PFSK-1 (cell line): ENCODE data around the gene THSD8.

Source experiments
- FOXP2 ChIP-seq: optimal IDR thresholded peaks from 2 replicates; pipeline ENCODE3; 2011; ENCODE audit warnings: borderline replicate concordance, control low read depth, inconsistent platforms; ENCODE audit not compliant: insufficient read depth; ENCODE audit errors: extremely low read length, extremely low read depth
- POLR2AphosphoS5 ChIP-seq: IDR thresholded peaks from 2 replicates; pipeline ENCODE4 v1.6.1; 2012; ENCODE audit warnings: low read depth, mild to moderate bottlenecking, control low read depth, low read length, moderate library complexity
- REST ChIP-seq, 2 experiments: IDR thresholded peaks; 2 replicates each; pipeline versions ENCODE4 v1.6.1 to v1.8.0; 2011 to 2012; ENCODE audit warnings: low read depth in 2 of 2, low read length in 2 of 2, control low read depth in 1 of 2, inconsistent platforms in 1 of 2, mild to moderate bottlenecking in 1 of 2, moderate library complexity in 1 of 2; ENCODE audit not compliant: insufficient read depth in 1 of 2
- TAF1 ChIP-seq: IDR thresholded peaks from 2 replicates; pipeline ENCODE4 v1.6.1; 2012; ENCODE audit warnings: low read length, control low read depth, borderline replicate concordance; ENCODE audit not compliant: insufficient read depth

DNA sequence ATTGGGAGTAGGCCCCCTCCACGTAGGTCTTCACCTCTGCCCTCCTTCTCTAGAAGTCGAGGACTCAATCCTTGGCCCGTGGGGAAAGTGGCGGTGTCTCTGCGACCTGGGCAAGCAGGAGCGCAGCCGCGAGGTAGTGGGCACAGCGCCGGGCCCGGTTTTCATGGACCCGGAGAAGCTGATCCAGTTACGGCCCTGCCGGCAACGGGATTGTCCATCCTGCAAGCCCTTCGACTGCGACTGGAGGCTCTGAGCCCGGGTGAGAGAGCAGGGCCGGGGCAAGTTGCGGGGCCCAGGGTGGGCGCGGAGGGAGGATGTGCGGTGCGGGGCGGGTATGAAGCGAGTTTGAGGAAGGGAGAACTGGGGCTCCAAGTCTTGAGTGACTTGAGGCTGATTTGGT, 2.2 kb downstream of the THSD8 start:
- no peak for TF ChIP-seq POLR2AphosphoS5
- no peak for TF ChIP-seq TAF1
- TF ChIP-seq REST (IDR thresholded peaks at IDR 0.05; ENCODE audit: insufficient read depth in 1 of 2, low read depth in 2 of 2, low read length in 2 of 2), result no peak
- TF ChIP-seq FOXP2, result no peak
